Measurements from ENCODE around the gene TMED1.

DNA sequence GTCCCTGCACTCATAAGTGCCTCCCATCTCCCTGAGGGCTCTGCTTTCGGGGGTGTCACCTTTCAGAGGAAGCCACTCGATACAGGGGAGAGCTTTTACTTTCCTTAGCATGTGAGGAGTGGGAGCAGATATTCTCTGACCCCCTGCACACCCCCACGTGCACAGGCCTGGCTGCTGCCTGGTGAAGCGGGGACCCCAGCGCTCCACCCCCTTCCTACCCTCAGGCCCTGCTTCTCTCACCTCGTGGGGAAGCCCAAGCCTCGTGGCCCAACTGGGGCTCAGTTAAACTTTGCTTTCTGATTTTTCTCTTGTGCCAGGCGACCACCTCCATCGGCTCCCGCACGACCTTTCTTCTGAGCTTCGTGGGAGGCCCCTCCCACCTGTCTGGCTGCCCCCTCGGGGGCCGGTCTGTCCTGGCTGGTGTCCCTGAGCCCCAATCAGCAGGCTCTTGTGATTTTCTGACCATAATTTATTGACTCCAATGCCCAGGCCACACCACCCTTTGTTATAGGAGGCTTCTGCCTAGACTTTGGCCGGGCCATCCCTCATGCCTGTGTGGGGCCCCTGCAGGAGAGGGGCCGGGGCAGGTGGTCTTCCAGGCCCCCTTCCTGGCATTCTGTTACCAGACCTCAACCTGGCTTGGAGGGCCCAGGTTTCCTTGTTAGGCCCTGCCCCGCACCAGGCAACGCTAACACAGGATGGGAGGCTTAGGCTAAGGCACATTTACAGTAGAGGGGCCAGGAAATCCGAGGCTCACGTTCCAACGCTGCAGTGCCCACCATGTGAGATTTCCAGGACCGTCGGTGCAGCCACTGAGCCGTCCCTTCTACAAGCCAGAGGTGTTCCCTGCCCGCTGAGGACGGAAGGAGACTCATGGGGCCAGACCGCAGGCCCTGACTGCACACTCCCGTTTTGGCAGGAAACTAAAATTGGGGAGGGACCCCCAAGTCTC lies 3.7 kb downstream of the TMED1 start:
- TF ChIP-seq, protein P1, sequence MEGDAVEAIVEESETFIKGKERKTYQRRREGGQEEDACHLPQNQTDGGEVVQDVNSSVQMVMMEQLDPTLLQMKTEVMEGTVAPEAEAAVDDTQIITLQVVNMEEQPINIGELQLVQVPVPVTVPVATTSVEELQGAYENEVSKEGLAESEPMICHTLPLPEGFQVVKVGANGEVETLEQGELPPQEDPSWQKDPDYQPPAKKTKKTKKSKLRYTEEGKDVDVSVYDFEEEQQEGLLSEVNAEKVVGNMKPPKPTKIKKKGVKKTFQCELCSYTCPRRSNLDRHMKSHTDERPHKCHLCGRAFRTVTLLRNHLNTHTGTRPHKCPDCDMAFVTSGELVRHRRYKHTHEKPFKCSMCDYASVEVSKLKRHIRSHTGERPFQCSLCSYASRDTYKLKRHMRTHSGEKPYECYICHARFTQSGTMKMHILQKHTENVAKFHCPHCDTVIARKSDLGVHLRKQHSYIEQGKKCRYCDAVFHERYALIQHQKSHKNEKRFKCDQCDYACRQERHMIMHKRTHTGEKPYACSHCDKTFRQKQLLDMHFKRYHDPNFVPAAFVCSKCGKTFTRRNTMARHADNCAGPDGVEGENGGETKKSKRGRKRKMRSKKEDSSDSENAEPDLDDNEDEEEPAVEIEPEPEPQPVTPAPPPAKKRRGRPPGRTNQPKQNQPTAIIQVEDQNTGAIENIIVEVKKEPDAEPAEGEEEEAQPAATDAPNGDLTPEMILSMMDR (IDR thresholded peaks at IDR 0.05) = no peak
- TF ChIP-seq ZFX (IDR thresholded peaks at IDR 0.05; ENCODE audit: borderline replicate concordance) = no peak
